HCT116 (cell line): ENCODE results near the gene AADACL4. TPM values are rescaled to one million over a fixed set of nuclear protein-coding genes. Genes with fewer than 3 reads are reported as not detected.

ENCODE experiments used
- ATAC-seq: fragments of 200-7000 bp; cut with Tn5 transposase; 2 replicates; pipeline ENCODE4 v1.9.1; 2020; ENCODE audit warnings: mild to moderate bottlenecking, moderate library complexity
- BruUV-seq: library from RNA; stranded (reverse); fragments of 400-500 nt; replicated peaks from 2 replicates; lab custom pipeline; 2021; lab: Mats Ljungman, UMichigan
- CTCF ChIA-PET: fragments of 300-600 bp; sonication (Branson Sonifier 250); formaldehyde crosslinking; loops from one replicate; lab custom pipeline; 2021; ENCODE audit warnings: antibody characterized with exemption; lab: Charles Lee
- POLR2A ChIA-PET: fragments of 300-600, 350-600 bp; sonication (Branson Sonifier 250); formaldehyde crosslinking; loops from one replicate; lab custom pipeline; 2021; ENCODE audit warnings: antibody characterized with exemption; lab: Charles Lee
- RAD21 ChIA-PET, 2 experiments: fragments of 300-600 bp; sonication (Branson Sonifier 250); formaldehyde crosslinking; loops; one replicate each; lab custom pipeline; 2023; ENCODE audit warnings: low total read pairs in 2 of 2; ENCODE audit not compliant: uncharacterized antibody in 2 of 2, unreplicated experiment in 2 of 2, low non-redundant PET in 1 of 2; lab: Charles Lee
- DNase-seq: peaks from one replicate; pipeline ENCODE4 v3.0.0-alpha.2; 2010; ENCODE audit warnings: low read depth, low spot score
- H2AFZ ChIP-seq: fragments of 200-600 bp; shearing (Covaris generic), sonication (generic); 2 replicates; pipeline ENCODE4 v1.6.1; 2017; ENCODE audit warnings: low read depth, mixed run types, mixed read lengths, antibody characterized with exemption, low read length; ENCODE audit not compliant: poor library complexity, severe bottlenecking
- H3K27ac ChIP-seq: 2 replicates; pipeline ENCODE4 v1.5.1; 2012; ENCODE audit warnings: low read depth, low read length
- H3K27me3 ChIP-seq: fragments of 200-600 bp; sonication (generic); 2 replicates; pipeline ENCODE4 v1.6.1; 2016; ENCODE audit warnings: mixed run types, low read length, mixed read lengths; ENCODE audit not compliant: insufficient read depth
- H3K36me3 ChIP-seq, 2 experiments: fragments of 200-500 bp in 1 of 2; fragments of 200-600 bp in 1 of 2; sonication (Bioruptor generic) in 1 of 2; sonication (generic) in 1 of 2; 2 replicates each; pipeline versions ENCODE4 v1.5.1 to v1.6.1; 2014 to 2016; ENCODE audit warnings: low read length in 2 of 2, inconsistent platforms in 1 of 2, mixed read lengths in 1 of 2, mixed run types in 1 of 2; ENCODE audit not compliant: insufficient read depth in 2 of 2, control insufficient read depth in 1 of 2
- H3K4me1 ChIP-seq, 2 experiments: fragments of 200-600 bp in 1 of 2; sonication (generic) in 1 of 2; 2 replicates each; pipeline versions ENCODE4 v1.5.1 to v1.6.1; 2012 to 2017; ENCODE audit warnings: low read length in 2 of 2, inconsistent platforms in 1 of 2, mild to moderate bottlenecking in 1 of 2, mixed read lengths in 1 of 2, mixed run types in 1 of 2, moderate library complexity in 1 of 2; ENCODE audit not compliant: insufficient read depth in 2 of 2, control insufficient read depth in 1 of 2
- H3K4me2 ChIP-seq: fragments of 200-600 bp; sonication (generic); 2 replicates; pipeline ENCODE4 v1.6.1; 2017; ENCODE audit warnings: mixed run types, low read length, mixed read lengths
- H3K4me3 ChIP-seq, 2 experiments: fragments of 200-600 bp in 1 of 2; sonication (generic) in 1 of 2; replicated peaks in 1 of 2; 2 replicates each; pipeline ENCODE4 v1.5.1; 2011 to 2016; ENCODE audit warnings: low read length in 2 of 2, control low read depth in 1 of 2, low read depth in 1 of 2, mild to moderate bottlenecking in 1 of 2, mixed read lengths in 1 of 2, mixed run types in 1 of 2
- H3K79me2 ChIP-seq: fragments of 200-600 bp; sonication (generic); 2 replicates; pipeline ENCODE4 v1.6.1; 2017; ENCODE audit warnings: mild to moderate bottlenecking, mixed run types, low read length, moderate library complexity, mixed read lengths; ENCODE audit not compliant: insufficient read depth
- H3K9ac ChIP-seq: fragments of 200-600 bp; sonication (generic); 2 replicates; pipeline ENCODE4 v1.6.1; 2016; ENCODE audit warnings: low read length, mixed read lengths
- H3K9me2 ChIP-seq: fragments of 200-600 bp; sonication (generic), shearing (Covaris generic); 2 replicates; pipeline ENCODE4 v1.6.1; 2017; ENCODE audit warnings: mixed run types, mild to moderate bottlenecking, moderate library complexity; ENCODE audit not compliant: insufficient read depth
- H3K9me3 ChIP-seq, 2 experiments: fragments of 200-500 bp in 1 of 2; fragments of 200-600 bp in 1 of 2; sonication (Bioruptor generic) in 1 of 2; sonication (generic) in 1 of 2; 2 replicates each; pipeline ENCODE4 v1.6.1; 2014 to 2017; ENCODE audit warnings: low read length in 2 of 2, mixed read lengths in 2 of 2, inconsistent platforms in 1 of 2, low read depth in 1 of 2, mild to moderate bottlenecking in 1 of 2, mixed run types in 1 of 2, moderate library complexity in 1 of 2; ENCODE audit not compliant: control insufficient read depth in 1 of 2, insufficient read depth in 1 of 2
- H4K20me1 ChIP-seq: fragments of 200-600 bp; sonication (generic), shearing (Covaris generic); 2 replicates; pipeline ENCODE4 v1.6.1; 2017; ENCODE audit warnings: mixed run types, mild to moderate bottlenecking, moderate library complexity; ENCODE audit not compliant: insufficient read depth
- CTCF ChIP-seq, 3 experiments: fragments of 200-600 bp in 1 of 3; sonication (generic) in 1 of 3; IDR thresholded peaks in 2 of 3; conservative IDR thresholded peaks in 1 of 3; 2 replicates each; pipeline ENCODE4 v1.5.1; 2012 to 2017; ENCODE audit warnings: low read depth in 2 of 3, low read length in 2 of 3, antibody characterized with exemption in 1 of 3, borderline replicate concordance in 1 of 3, control low read depth in 1 of 3, mild to moderate bottlenecking in 1 of 3, mixed read lengths in 1 of 3, mixed run types in 1 of 3, moderate library complexity in 1 of 3; ENCODE audit not compliant: insufficient read depth in 1 of 3
- EZH2 ChIP-seq: fragments of 200-600 bp; sonication (generic); IDR thresholded peaks from 2 replicates; pipeline ENCODE4 v1.6.1; 2017; ENCODE audit warnings: antibody characterized with exemption, mixed run types
- intact Hi-C: fragments of 100-400 bp; cut with micrococcal nuclease; formaldehyde crosslinking; loops from 2 replicates; pipeline ENCODE4 v1.10.0; 2022
- total RNA-seq: library from RNA; stranded (reverse); gene quantifications from one replicate; pipeline ENCODE4 v1.2.1, GENCODE V29; 2021; ENCODE audit not compliant: unreplicated experiment
- TF ChIP-seq, protein P1 (sequence below): IDR thresholded peaks from 2 replicates; pipeline ENCODE4 v1.6.1; 2011; ENCODE audit warnings: mild to moderate bottlenecking, low read length, moderate library complexity; ENCODE audit not compliant: insufficient replicate concordance; ENCODE audit errors: extremely low read depth

AADACL4 gene
- total RNA-seq, 1 experiment from 2014 or later = not detected

- POLR2A ChIA-PET = interaction anchor here (0.6 kb wide), 1 partner anchor 77 kb away, joined by 3 read pairs; no protein-coding TSS in a partner anchor
- no peaks in the 10 kb centered on the region for H3K27me3 ChIP-seq
- CTCF ChIA-PET = interaction anchor here (0.9 to 1.1 kb wide), 2 partner anchors 22 to 114 kb away, joined by 3 to 4 read pairs; no protein-coding TSS in a partner anchor
- H3K9me2 ChIP-seq = no peaks in the 10 kb centered on the region
- H3K9me3 ChIP-seq = no peaks in the 10 kb centered on the region
- peak overlapping the region; percentile 67; the same call in 1 of the 2 replicates for H3K4me2 ChIP-seq
- RAD21 ChIA-PET = no interaction called here
- H3K4me1 ChIP-seq = peaks cover 74 to 98% of the 10 kb centered on the region in 2 experiments
- H3K9ac ChIP-seq = no peak overlapping the region
- DNase-seq = no peak
- no peak for ATAC-seq
- intact Hi-C loops = no loop called here
- no peak for TF ChIP-seq EZH2
- no peak overlapping the region for H2AFZ ChIP-seq
- peaks cover 67% of the 10 kb centered on the region for H3K79me2 ChIP-seq
- no peak overlapping the region for H3K27ac ChIP-seq
- H3K36me3 ChIP-seq = no peaks in the 10 kb centered on the region
- H3K4me3 ChIP-seq = no peak overlapping the region
- H4K20me1 ChIP-seq = no peaks in the 10 kb centered on the region
- BruUV-seq = no TSS peak
These were observed 43.5 kb upstream of the AADACL4 start for GRCh38 chr1:12600335-12600734.

- Histone ChIP-seq H3K4me3 (no peak overlapping the region), H3K27ac (peak overlapping the region; percentile 23; the same call in 1 of the 2 replicates), H3K79me2 (peaks cover 70% of the 10 kb centered on the region), H3K4me2 (peak overlapping the region; percentile 67), H3K36me3 (no peaks in the 10 kb centered on the region), H3K9ac (peak overlapping the region; percentile 32), H2AFZ (no peak overlapping the region), H4K20me1 (no peaks in the 10 kb centered on the region), H3K27me3 (no peaks in the 10 kb centered on the region), H3K4me1 (peaks cover 73 to 98% of the 10 kb centered on the region in 2 experiments), H3K9me2 (no peaks in the 10 kb centered on the region), H3K9me3 (no peaks in the 10 kb centered on the region)
- peak; percentile 39 for ATAC-seq
- CTCF ChIA-PET = interaction anchor here (0.6 to 2.3 kb wide), 9 partner anchors 13 to 282 kb away, joined by 3 to 17 read pairs (median 3); partner anchors contain the start of gene DHRS3
- intact Hi-C loops = loop anchor here (1.0 kb wide), 1 partner anchor 18 kb away; no protein-coding TSS in a partner anchor
- no peak for DNase-seq
- RAD21 ChIA-PET = interaction anchor here (0.5 to 2.3 kb wide), 5 partner anchors 13 to 328 kb away, joined by 3 to 12 read pairs (median 3); partner anchors contain the start of gene DHRS3 (in 2 of the 2)
- POLR2A ChIA-PET = interaction anchor here (0.6 to 1.2 kb wide), 2 partner anchors 17 to 78 kb away, joined by 3 read pairs; partner anchors contain the start of gene DHRS3
- TF ChIP-seq, protein P1, sequence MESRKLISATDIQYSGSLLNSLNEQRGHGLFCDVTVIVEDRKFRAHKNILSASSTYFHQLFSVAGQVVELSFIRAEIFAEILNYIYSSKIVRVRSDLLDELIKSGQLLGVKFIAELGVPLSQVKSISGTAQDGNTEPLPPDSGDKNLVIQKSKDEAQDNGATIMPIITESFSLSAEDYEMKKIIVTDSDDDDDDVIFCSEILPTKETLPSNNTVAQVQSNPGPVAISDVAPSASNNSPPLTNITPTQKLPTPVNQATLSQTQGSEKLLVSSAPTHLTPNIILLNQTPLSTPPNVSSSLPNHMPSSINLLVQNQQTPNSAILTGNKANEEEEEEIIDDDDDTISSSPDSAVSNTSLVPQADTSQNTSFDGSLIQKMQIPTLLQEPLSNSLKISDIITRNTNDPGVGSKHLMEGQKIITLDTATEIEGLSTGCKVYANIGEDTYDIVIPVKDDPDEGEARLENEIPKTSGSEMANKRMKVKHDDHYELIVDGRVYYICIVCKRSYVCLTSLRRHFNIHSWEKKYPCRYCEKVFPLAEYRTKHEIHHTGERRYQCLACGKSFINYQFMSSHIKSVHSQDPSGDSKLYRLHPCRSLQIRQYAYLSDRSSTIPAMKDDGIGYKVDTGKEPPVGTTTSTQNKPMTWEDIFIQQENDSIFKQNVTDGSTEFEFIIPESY = no peak
- peak in 2 of 3 experiments; percentile 67 to 81; a peak in 4 of 6 replicates for TF ChIP-seq CTCF (IDR thresholded peaks at IDR 0.05 in 2 of 3, conservative IDR thresholded peaks at IDR 0.05 in 1 of 3; ENCODE audit: borderline replicate concordance in 1 of 3, insufficient read depth in 1 of 3, low read depth in 2 of 3, low read length in 2 of 3)
- TF ChIP-seq, all 23 proteins: peak for 1
- BruUV-seq = no TSS peak
These were observed 42.8 kb upstream of the AADACL4 start for GRCh38 chr1:12600880-12601633.
